ENCODE measurements around the gene UMODL1.

The UMODL1 gene

DNA sequence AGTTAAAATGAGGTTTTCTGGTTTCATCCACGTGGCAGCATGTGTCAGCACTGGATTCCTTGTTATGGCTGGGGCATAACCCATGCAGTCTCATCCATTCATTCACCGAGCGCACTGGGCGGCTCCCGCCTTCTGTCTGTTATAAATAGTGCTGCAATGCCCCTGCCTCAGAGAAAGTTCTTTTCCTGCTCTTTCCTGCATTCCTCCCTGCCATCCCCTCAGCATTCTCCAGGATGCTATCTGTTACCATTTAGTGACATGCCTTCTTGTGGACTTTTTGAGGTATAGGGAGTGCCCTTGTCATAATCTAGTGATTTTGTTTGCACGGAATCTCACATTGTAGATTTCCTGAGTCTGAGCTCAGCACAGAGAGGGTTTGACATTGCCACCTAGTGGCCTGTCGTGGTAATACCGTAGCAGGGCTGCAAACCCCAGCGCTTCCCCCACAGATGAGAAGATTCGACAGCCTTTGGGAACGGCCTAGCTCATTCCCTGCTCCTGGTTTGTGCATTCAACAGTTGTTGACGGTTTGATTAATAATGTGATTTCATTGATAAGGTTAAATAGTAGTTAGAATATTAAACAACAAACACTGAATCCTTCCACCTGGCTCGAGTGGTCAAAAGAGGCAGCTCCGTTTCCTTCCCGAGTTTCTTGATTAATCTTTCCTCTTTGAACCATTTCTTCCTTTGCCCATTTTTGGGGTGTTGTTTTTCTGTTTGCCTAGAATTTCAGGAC, 46.3 kb downstream of the UMODL1 start:
- no peak overlapping the region for H3K4me3 ChIP-seq (ENCODE audit: low read depth, low read length)
- DNase-seq (ENCODE audit: low read depth): peak; percentile 31

GRCh38 chr21:42117967-42118780, 47.1 kb downstream of the UMODL1 start:
- no peak overlapping the region for H3K4me3 ChIP-seq (ENCODE audit: low read depth, low read length)
- no peak for DNase-seq (ENCODE audit: low read depth)
- TF ChIP-seq CTCF (IDR thresholded peaks at IDR 0.05; ENCODE audit: control insufficient read depth, extremely low read depth, insufficient read depth): no peak

More for the DNA sequence above, 46.3 kb downstream of the UMODL1 start:
- peak; percentile 88 for TF ChIP-seq CTCF (IDR thresholded peaks at IDR 0.05; ENCODE audit: control insufficient read depth, extremely low read depth, insufficient read depth)

DNA sequence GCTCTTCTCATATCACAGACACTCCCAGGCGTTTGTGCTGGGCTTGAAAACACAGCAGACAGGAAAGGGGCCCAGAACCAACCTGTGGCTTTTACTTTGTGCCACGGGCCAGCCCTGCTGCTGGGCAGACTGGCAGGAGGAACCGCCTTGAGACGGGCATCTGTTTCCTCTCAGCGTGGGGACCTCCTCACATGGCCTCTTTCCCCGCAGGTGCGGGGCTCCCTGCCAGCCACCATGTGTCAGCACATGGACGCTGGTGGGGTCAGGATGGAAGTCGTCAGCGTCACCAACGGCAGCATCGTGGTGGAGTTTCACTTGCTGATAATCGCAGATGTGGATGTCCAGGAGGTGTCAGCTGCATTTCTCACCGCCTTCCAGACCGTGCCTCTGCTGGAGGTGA, 47.8 kb downstream of the UMODL1 start:
- no peak for DNase-seq (ENCODE audit: low read depth)
- no peak overlapping the region for H3K4me3 ChIP-seq (ENCODE audit: low read depth, low read length)

GRCh38 chr21:42120101-42120902, 49.2 kb downstream of the UMODL1 start:
- no peak overlapping the region for H3K4me3 ChIP-seq (ENCODE audit: low read depth, low read length)
- TF ChIP-seq CTCF (IDR thresholded peaks at IDR 0.05; ENCODE audit: control insufficient read depth, extremely low read depth, insufficient read depth): no peak
- DNase-seq (ENCODE audit: low read depth): peak; percentile 85

More for the DNA sequence above, 47.8 kb downstream of the UMODL1 start:
- TF ChIP-seq CTCF (IDR thresholded peaks at IDR 0.05; ENCODE audit: control insufficient read depth, extremely low read depth, insufficient read depth): no peak

GRCh38 chr21:42120903-42121535, 49.9 kb downstream of the UMODL1 start:
- no peak for TF ChIP-seq CTCF (IDR thresholded peaks at IDR 0.05; ENCODE audit: control insufficient read depth, extremely low read depth, insufficient read depth)
- no peak overlapping the region for H3K4me3 ChIP-seq (ENCODE audit: low read depth, low read length)
- no peak for DNase-seq (ENCODE audit: low read depth)

DNA sequence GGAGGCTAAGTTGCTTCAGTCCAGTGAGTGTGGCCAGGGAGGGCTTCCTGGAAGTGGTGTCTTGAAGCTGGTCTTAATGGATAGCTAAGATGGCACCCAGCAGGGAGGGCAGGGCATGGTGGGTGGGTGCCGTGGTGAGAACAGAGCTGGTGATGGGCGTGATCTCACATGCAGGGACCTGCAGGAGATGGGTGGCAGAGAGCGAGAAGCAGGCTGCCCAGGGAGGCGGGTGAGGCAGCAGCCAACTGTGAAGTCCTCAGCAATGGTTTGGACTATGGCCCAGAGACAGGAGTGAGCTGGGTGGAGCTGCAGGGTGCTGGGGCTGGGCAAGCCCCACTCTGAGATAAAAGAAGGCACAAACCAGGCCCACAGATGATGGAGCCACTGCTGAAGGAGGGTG, 50.7 kb downstream of the UMODL1 start:
- H3K4me3 ChIP-seq (ENCODE audit: low read depth, low read length): no peak overlapping the region

More for the DNA sequence above, 50.7 kb downstream of the UMODL1 start:
- TF ChIP-seq CTCF (IDR thresholded peaks at IDR 0.05; ENCODE audit: control insufficient read depth, extremely low read depth, insufficient read depth): no peak
- no peak for DNase-seq (ENCODE audit: low read depth)
